Stimulated activated CD8-positive, alpha-beta memory T cell treated with anti-CD3 and anti-CD28 coated beads, Interleukin-2, amount 100 ng/mL, for 1 hour (primary cell): Measurements from ENCODE around the gene NFAM1.

Experiments
- DNase-seq, 2 donors: peaks; one replicate each; pipeline ENCODE4 v3.0.0-alpha.2; 2020; ENCODE audit warnings: low read depth in 2 of 2

Gene NFAM1

DNA sequence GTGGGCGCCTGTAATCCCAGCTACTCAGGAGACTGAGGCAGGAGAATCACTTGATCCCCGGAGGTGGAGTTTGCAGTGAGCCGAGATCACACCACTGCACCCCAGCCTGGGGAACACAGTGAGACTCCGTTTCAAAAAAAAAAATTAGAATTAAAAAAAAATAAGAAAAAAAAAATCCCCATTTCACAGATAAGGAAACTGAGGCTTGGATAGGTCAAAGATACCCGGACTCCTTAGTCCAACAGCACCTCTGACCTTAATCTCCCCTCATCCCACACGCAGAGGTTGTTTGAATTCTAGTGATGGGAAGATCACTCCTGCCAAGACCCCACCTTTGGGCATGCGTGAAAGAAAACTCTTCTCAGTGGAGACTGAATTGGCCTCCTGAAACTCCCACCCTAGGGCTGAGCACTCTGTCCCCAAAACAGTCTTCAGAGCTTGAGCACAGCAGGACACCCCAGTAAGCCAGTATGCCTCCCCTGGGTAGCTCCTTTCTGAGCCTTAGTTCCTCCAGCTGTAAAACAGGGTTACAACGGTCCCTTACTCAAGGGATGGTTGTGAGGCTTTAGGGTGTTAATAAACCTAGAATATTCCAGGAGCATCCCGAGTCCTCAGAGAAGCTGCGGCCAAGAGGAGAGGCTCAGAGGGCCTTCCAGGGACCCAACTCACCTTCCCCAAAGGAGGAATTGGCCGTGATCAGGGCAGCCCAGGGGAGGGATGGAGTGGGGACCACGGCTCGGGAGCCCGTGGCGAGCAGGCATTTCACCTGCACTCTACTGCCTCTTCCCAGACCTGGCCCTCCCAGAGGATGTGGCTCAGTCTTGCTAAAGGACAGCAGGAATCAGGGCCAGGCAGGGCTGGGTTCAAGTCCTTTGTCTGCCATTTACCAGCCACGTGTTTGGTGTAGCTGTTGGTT, 73.3 kb downstream of the NFAM1 start:
- no peak for DNase-seq

GRCh38 chr22:42357634-42358296, 74.4 kb downstream of the NFAM1 start:
- no peak for DNase-seq

DNA sequence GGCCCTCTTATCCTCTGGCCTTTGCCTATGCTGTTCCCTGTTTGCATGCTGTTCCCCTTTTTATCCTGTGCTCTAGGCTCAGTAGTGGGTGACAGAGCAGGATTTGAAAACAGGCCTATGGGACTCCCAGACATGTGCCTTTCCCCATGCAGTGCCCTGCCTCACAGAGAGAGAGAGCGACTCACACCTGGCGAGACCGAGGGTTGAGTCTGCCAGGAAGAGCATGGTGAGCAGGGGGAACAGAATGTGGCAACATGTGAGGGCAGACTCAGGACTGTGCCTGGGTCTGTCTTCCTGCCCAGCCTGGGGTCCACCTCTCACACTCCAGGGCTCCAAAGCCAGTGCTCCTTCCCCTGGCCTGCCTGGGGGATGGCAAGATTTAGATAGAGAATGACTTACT, 75.0 kb downstream of the NFAM1 start:
- DNase-seq, result no peak

- no peak for DNase-seq
Observed at GRCh38 chr22:42356533-42356932, 75.7 kb downstream of the NFAM1 start.

DNA sequence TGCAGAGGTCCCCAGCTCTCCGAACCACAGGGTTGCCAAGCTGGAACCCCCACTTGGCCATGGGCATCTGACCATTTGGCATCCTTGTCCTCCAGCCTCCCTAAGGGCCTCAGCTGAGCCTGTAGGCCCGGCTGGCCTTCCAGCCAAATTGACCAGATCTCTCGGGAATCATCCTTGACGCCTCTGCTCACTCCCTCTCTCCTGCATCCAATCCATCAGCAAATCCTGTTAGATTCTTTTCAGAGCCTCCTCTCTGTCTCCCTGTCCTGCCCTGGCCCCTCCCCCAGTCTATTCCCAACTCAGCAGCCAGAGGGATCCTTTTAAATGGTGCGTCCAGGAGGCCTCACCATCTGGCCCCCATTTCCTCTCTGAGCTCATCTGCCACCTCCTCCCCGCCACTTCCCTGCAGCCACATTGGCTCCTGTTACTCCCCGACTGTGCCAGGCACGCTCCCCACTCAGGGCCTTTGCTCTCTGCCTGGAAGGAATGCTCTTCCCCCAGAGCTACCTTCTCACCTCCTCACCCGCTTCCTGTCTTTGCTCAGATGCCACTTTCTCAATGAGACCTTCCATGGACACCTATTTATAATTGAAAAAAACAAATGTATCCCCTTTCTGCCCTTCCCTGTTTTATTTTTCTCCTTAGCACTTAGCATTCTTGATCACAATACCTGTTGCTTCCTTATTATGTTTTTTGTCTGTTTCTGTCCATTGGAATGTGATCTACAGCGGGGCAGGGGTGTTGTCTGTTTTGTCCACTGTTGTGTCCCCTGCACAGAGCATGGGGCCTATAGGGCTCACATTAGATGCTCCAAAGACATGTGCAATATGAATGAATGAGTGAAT, 78.1 kb downstream of the NFAM1 start:
- no peak for DNase-seq

DNA sequence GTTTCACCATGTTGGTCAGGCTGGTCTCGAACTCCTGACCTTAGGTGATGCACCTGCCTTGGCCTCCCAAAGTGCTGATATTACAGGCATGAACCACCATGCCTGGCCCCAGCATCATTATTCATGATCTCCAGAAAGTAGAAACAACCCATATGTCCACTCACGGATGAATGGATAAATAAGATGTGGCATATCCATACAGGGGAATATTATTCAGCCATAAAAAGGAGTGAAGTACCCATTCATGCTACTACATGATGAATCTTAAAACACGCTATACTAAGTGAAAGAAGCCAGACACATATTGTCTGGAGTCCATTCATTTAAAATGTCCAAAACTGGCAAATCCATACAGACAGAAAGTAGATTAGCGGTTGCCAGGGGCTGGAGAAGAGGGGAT, 81.8 kb downstream of the NFAM1 start:
- DNase-seq, result no peak

GRCh38 chr22:42347281-42347824, 84.8 kb downstream of the NFAM1 start:
- no peak for DNase-seq

- no peak for DNase-seq
Observed at GRCh38 chr22:42346722-42347121, 85.5 kb downstream of the NFAM1 start.

DNA sequence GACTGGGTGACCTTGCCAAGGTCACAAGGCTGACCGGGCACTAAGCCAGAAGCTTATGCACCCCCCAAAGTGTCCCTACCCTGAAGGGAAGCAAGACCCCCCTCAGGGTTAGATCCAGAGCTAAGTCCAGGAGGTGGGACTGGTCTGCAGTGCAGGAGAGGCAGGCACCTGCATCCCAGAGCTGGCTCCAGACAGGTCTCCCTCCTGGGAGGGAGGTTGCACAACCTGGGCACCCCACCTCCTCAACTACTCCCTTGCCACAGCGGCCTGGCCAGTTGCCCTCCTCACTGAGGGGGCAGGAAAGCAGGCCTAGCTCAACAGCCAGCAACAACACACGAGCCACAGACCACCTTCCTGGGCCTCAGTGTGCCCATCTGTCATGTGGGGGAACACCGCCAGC, 86.7 kb downstream of the NFAM1 start:
- no peak for DNase-seq

DNA sequence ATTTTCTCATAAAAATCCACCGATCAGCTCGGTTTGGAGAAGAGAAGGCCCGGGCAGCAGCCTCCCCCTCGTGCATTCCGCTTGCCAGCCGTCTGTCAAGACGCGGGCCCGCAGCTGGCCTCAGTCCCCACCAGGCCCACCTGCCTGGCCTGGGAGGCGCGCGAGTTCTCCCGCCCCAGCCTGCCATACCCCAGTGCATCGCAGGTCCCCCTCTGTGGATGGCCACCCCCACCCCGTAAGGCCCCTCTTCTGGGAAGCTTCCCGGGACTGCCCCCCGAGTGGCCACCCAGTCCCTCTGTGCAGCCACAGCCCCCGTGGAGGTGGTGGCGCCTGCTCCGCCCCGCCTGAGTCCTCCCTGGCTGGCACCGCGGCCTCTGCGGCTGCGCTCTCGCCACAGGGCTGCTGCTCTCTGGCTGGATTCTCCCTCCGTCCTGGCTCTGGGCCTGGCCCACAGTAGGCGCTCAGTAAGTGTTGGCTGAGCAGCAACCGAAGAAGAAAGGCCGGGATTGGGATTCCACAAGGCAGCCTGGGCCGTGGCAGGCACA, 87.8 kb downstream of the NFAM1 start:
- DNase-seq, result no peak

DNA sequence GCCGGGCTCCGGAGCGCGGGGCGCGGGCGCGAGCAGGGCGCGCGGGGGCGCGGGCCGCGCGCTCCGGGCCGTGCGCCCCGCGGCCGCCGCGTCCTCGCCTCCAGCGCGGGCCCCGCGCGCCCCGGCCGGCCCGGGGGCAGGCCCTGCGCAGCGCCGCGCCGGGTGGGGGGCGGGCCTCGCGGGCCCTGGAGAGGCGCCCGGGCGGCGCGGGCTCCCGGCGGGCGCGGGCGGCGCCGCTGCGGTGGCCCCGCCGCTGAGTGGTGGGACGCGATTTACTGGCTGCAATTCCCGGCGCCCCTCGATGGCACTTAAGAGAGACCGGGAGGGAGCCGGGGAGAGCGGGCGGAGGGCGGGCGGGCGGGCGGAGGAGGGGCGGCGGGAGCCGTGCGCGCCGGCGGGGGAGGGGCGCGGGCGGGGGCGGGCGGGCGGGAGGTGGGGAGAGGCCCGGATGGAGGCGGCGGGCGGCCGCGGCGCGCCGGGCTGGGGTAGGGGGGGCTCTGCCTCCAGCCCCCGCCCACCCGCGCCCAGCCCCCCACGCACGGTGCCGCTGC, 88.6 kb downstream of the NFAM1 start:
- no peak for DNase-seq

DNA sequence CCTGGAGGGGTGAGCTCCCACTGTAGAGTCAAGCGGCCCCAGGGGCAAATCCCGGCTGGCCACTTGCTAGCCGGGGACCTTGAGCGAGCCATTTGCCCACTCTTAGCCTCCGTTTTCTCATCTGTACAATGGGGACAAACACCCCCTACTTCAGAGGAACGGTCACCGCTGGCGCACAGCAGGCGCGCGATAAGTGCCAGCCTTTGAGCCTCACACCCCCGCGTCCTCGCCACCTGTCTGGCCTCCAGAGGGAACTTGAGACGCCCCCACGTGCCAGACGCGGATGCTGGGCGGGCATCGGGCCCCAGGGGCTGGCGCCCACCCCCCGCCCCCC, 89.1 kb downstream of the NFAM1 start:
- DNase-seq, result no peak

- no peak for DNase-seq
Observed at GRCh38 chr22:42342426-42343120, 89.6 kb downstream of the NFAM1 start.

DNA sequence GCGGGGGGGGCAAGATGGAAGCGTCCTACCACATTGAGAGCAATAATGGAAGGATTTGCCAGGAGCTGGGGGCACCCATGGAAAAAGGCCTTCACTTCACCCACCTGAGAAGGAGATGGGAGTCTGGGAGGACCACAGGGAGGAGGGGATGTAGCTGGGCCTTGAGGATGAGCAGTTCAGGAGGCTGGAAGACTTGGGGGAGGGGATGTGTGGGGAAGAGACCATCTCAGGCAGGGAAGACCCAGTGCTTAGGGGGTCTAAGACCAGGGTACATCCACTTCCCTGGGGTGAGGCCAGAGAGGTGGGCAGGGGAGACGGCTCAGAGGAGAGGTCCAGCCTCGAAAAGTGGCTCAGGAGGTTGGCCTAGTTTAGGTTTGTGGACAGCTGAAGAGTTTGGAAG, 90.4 kb downstream of the NFAM1 start:
- no peak for DNase-seq

DNA sequence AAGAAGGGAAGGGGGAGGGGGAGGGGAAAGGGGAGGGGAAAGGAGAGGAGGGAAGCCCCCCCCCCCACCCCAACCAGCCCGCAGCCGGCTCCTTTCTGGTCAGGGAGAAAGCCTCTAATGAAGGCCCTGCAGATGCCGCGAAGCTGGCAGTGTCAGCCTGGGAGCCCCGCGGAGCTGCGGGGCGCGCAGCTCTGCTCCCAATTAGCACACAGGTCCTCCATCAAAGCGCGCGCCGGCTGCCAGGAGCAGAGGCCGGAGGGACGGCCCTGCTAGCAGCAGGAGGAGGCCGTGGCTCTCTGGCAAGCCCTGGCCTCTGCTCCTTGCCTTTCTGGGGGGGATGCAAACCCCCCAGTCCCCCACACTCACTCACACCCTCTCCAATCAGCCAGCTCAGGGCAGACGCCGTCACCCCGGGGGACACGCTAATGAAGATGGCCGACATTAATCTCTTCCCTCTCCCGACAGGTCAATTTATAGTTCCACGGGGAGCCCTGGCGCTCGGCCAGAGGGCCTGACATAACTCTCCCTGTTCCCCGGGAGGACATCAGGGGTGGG, 91.3 kb downstream of the NFAM1 start:
- DNase-seq, result no peak

DNA sequence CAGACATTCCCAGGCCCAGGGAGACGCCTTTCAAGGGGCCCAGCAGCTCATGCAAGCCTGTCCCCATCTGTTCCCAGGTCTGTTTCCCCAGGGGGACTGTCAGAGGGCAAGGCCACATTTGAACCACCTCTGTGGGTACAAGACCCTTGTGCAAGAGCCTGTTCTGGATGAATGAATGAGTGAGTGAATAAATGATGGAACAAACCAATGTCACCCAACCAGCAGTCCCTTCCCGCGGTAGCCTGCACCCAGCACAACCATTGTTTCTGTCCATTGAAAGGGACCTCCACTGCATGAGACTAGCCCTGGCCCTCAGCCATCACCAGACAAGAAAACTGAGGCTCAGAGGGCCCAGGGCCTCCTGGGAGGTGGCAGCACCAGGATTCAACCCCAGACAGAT, 92.1 kb downstream of the NFAM1 start:
- DNase-seq, result no peak

- DNase-seq, result no peak
Observed at GRCh38 chr22:42338479-42338878, 93.7 kb downstream of the NFAM1 start.

GRCh38 chr22:42337356-42337755, 94.8 kb downstream of the NFAM1 start:
- no peak for DNase-seq

DNA sequence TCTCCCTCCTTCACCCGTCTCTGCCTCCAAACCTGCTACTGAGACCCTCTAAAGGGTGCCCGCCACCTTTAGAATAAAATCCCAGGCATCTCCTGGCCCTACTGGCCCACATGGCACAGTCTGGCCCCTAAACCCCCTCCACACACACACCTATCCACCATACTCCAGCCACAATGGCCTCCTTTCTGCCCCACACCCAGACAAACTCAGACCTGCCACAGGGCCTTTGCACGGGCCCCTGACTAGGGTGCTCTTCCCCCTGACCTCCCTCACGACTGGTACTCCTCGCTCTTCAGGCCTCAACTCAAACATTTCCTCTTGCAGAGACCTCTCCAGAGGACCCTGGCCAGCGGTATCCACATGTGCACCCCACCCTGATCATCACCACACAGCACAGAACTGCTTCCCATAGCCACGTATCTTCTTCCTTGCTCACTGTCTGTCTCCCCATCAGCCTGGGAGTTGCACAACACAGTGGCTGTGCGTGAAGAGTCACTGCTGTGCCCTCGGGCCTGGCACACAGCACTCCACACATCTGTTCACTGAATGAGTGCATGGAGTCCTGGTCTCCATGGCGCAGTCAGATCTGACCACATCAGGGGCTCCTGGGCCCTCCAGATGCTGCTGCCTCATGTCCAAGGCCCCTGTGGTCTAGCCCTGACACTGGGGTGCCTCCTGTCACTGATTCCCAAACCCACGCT, 95.5 kb downstream of the NFAM1 start:
- no peak for DNase-seq

- DNase-seq, result no peak
Observed at GRCh38 chr22:42335839-42336378, 96.3 kb downstream of the NFAM1 start.
